ENCODE measurements around the gene APLF.
"Not testable (repeated sequence)": the region's sequence is repeated elsewhere in the genome, so short reads cannot be mapped to it uniquely, and the experiment has no call there.

The APLF gene

DNA sequence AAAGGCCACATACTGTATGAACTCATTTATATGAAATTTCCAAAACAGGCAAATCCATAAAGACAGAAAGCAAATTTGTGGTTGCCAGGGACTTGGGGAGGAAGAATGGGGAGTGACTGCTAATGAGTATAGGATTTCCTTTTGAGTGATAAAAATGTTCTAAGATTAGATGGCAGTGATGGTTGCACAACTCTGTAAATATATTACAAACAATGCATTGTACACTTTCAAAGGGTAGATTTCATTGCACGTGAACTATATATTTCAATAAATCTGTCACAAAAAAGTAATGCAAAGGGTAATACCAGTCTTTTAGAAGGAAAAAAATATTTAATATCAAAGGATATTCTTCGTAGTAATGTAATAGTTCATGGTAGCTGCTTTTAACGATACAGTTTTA is 112.3 kb downstream of the APLF start:
- DNase-seq (ENCODE audit: low spot score), result no peak

DNA sequence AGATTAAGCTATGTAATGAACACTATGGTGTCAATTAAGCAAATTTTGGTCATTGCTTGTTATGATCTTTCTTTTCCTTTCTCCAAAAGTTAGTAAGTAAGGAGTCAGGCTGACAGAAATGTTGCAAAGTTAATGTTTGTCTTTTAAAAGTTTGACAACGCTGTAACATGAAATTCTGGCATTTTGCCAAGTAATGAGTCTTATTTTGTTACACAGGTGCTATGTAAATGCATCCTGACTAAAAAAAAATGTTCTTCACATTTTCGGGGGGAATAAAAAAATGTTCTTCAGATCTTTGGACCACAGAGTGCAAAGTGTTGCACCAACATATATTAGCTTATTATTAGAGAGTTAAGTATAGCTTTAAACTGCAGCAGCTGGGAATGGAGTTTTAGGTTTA is 121.2 kb downstream of the APLF start:
- DNase-seq (ENCODE audit: low spot score), result peak; percentile 8

DNA sequence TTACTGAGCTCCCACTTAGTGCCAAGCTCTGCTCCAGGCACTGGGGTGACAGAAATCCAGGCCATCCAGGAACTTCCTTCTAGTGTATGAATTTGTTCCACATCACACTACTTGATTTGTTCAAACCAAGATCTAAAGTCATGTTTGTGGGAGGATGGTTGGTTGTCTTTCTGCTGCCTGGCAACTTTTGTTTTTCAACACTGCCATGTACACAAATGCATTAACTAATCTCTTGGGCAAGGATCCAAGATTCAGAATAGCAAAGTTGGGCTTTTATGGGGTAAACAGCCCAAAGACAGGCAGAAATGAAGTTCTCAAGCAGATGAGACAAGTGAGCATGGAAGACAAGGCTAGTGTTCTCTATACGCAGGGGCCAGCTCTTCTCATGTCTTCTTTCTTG is 122.6 kb downstream of the APLF start:
- no peak for DNase-seq (ENCODE audit: low spot score)

DNA sequence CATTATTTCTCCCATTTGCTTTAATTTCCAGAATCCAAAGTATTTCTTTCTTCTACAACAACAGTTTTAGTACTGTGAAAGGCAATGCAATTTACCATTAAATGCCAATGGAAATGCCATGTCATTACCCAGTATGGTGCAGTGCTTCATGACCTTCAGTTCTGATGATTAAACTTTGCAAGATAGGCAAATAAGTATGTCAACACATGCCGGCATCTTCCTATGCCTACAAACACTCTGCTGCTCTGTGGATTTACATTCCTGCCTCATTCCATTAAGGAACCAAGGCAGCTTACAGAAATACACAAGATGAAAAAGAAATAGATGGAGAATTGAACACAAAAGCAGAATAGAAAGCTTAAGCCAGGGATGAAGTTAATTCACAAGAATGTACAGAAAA is 123.3 kb downstream of the APLF start:
- DNase-seq (ENCODE audit: low spot score), result no peak

DNA sequence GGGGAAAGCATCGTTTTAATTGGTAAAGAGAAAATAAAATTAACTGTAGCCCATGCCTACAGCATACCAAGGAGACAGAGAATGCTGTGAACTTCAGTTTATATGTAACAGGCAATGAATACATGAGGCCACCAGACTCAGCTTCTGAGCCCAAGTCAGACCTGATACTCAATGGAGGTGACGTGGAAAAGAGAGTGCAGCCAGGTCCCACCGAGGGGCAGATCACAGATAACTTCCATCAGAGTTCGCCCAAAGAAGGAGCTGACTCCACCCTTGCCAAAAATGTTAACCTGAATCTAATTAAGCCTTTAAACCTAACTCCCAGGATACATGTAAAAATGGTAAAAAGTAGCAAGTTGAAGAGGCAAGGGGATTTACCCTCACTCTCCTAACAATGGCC is 123.8 kb downstream of the APLF start:
- no peak for DNase-seq (ENCODE audit: low spot score)

DNA sequence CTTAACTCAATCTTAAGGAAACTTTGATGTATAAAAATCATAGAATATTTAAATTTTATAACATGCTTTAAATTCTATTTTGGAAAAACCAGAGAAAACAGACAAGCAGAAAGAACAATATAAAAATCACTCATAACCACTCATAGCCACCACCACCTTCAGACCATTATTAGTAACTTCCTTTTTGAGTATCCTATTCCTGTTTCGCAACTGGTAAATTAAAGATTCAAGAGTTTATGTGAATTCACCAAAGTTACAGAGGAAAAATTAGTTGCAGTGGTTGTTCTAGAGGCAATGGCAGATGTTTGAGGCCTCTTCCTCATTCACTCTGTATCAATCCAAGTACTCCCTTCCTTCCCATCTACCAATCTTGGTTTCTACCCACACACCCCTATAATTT is 126.7 kb downstream of the APLF start:
- no peak for DNase-seq (ENCODE audit: low spot score)

DNA sequence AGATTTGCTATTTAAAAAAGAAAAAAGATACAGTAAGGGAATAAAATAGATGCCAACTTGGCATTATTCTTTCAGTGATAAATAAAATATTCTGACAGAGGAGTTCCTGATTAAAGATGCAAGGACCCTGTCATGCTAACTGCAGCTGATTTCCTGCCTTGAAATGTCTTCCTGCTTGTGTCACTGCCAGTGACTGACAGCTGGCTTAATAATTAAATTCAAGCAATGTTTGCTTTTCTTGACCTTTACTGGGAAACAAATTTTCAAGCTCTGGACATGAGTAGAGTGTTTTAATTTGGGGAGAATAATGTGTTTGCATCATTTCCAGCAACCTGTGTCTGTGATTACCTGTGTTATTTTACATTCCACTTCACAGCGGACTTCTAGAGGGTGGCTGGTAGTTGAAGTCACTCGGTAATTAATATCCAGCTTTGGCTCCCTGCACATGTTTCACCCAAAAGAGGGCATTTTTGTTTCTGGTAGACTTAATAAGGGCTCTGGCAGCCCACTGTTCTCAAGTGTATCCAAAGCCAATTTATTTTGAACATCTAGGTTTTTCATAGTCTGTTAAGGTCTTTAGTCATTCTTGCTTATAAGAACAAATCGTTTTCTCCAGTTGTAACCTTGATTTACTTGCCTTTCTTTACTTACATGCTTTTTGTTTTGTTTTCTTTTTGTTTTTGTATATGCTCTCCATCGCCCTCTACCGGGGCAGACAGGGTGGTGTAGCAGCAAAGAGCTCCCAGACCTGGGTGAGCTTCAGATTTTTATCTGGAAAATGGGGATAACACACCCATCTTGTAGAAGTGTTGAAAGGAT is 127.5 kb downstream of the APLF start:
- DNase-seq (ENCODE audit: low spot score), result peak; percentile 65

DNA sequence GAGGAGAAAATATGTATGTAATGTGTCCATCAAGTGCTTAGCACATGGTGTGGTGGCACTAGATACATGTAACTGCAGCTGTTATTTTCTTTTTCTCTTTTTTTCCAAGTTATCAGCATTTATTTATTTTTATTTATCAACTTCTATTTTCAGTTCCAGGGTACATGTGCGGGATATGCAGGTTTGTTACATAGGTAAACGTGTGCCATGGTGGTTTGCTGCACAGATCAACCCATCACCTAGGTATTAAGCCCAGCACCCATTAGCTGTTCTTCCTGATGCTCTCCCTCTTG is 128.1 kb downstream of the APLF start:
- DNase-seq (ENCODE audit: low spot score), result not testable (repeated sequence)

DNA sequence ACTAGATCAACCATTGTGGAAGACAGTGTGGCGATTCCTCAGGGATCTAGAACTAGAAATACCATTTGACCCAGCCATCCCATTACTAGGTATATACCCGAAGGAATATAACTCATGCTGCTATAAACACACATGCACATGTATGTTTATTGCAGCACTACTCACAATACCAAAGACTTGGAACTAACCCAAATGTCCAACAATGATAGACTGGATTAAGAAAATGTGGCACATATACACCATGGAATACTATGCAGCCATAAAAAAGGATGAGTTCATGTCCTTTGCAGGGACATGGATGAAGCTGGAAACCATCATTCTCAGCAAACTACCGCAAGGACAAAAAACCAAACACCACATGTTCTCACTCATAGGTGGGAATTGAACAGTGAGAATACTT is 133.1 kb downstream of the APLF start:
- DNase-seq (ENCODE audit: low spot score), result not testable (repeated sequence)

DNA sequence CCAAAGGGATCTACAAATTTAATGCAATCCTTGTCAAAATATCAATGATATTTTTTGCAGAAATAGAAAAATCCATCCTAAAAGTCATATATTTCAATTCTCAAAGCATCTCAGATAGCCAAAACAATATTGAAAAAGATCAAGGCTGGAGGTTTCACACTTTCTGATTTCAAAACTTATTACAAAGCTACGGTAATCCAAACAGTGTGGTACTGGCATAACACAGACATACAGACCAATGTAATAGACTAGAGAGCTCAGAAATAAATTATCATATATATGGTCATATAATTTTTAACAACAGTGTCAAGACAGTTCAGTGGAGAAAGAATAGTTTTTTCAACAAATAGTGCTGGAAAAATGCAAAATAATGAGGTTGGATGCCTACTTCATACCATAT is 135.7 kb downstream of the APLF start:
- no peak for DNase-seq (ENCODE audit: low spot score)

DNA sequence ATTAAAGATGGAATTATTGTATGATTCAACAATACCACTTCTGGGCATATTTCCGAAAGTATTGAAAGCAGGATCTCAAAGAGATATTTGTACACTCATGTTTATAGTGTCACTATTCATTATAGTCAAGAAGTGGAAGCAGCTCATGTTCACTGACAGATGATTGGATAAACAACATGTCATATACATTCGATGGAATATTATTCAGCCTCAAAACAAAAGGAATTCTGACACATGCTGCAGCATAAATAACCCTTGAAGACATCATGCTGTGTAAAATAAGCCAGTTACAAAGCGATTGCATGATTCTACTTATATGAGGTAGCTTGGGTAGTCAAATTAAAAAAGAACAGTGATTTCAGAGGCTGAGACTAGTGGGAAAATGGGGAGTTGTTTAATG is 136.7 kb downstream of the APLF start:
- no peak for DNase-seq (ENCODE audit: low spot score)

DNA sequence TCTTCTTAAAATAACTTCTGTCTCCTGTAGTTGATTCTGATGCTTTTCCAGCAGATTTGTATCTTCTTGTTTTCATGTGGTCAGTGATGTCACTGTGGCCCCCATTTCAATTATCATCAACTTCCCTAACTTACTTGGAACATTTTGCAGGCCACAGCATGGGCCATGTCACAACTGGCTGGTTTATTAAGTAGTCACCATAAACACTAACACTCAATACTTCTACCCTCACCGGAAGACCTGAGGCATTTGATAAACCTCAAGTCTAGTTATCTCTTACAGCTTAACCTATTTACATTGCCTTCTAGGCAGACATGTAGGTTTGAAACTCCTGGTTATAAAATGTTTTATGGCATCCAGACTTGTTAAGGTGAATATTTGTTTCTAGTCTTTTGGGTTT is 138.6 kb downstream of the APLF start:
- no peak for DNase-seq (ENCODE audit: low spot score)

DNA sequence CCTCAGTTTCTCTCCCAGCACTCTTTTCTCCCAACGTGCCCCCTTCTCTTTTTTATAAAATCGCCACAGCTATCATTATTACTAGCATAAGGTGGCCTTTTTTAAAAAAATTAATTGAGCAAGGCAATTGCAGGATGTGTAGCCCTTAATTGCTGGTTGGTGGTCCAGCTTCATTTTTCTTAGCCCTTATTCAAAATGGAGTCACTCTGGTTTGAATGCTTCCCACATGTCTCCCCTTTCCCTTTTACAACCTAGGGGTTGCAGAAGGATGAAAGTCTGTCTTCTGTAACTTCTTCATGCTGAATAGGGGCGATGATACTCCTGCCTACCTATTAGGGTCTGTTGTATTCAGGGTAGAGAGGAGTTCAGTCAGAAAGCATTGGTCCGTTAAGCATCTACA is 139.4 kb downstream of the APLF start:
- no peak for DNase-seq (ENCODE audit: low spot score)

DNA sequence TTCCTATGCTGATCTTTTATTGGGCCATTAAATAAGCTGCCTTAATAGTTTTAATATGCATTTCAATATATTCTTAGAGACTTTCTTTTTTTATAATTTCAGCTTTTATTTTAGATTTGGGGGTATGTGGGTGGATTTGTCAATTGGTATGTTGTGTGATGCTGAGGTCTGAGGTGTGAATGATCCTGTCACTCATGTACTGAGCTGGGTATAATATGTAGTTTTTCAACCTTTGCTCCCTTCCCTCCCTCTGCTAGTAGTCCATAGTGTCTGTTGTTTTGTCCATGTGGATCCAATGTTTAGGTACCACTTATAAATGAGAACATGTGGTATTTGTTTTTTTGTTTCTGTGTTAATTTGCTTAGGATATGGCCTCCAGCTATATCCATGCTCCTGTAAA is 140.5 kb downstream of the APLF start:
- no peak for DNase-seq (ENCODE audit: low spot score)

DNA sequence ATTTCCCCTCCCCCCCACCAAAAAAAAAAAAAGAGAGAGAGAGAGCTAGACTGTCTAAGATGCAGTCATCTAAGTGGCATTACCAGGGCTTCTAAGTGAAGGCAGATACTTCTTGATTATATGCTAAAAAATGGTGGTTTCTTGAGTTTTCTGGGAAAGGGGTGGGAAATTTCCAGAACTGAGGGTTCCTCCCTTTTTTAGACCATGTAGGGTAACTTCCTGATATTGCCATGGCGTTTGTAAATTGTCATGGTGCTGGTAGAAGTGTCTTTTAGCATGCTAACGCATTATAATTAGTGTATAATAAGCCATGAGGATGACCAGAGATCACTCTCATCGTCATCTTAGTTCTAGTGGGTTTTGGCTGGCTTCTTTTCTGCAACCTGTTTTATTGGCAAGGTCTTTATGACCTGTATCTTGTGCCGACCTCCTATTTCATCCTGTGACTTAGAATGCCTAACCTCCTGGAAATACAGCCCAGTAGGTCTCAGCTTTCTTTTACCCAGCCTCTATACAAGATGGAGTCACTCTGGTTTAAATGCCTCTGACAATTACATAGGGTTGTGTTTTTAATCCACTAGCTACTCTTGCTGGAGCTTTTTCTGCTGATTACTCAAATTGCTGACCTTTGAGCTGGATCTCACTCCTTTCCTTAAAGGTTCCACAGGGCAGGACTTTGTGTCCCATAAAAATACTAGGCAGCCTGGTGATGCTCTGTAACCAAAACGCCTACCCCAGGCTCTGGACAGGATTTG is 145.6 kb downstream of the APLF start:
- no peak for DNase-seq (ENCODE audit: low spot score)

DNA sequence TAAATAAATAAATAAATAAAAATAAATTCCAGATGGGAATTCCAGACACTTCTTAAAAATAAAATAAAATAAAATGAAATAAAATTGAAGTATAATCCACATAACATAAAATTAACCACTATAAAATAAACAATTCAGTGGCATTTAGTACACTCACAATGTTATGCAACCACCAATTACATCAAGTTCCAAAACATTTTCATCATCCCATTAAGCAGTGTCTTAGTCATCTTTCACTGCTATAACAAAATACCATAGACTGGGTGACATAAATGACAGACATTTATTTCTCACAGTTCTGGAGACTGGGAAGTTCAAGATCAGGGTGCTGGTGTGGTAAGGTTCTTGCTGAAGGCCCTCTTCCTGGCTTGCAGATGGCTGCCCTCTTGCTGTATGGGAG is 153.4 kb downstream of the APLF start:
- DNase-seq (ENCODE audit: low spot score), result no peak

DNA sequence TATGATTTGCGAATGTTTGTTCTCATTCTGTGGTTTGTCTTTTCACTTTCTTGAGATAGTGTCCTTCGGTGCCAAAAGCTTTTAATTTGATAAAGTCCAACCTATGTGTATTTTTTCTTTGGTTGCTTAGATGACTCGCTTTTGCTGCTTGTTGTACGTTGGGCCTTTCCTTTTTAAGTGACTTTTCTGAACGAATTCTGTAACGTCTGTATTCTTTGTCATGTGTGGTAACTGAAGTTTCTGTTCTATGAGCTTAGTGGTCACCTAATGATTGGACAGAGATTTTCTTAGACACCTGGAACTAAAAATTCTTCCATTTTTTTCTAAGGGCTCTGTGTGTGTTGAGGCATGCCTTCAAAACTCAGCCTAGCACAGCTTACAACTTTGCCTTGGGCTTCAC is 156.4 kb downstream of the APLF start:
- no peak for DNase-seq (ENCODE audit: low spot score)

DNA sequence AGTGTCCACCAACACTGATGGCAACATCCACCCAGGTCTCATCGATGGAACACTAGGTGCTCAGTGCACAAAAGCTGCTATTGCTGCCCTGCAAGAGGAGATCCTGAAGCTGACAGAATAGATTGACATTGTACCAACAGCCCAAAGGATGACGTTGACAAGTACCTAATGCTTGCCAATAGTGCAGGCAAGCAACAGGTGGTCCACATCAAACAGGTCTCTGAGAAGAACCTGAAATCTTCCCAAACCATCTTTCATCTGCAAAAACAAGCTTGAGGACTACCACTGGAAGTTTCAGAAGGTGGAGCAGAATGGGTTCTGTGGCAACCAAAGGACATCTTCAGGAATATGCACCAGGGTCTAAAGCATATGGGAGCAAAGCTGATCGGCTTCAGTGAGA is 160.2 kb downstream of the APLF start:
- DNase-seq (ENCODE audit: low spot score), result no peak

Measured in hematopoietic multipotent progenitor cell treated with erythropoietin and hydrocortisone succinate and interleukin-3 and kit ligand, for 15 days (in vitro differentiated cells).